HEK293 (cell line): ENCODE results near the gene ZHX3.

ENCODE experiments used
- ELK4 ChIP-seq: IDR thresholded peaks from 2 replicates; pipeline ENCODE4 v1.6.1; 2011; ENCODE audit warnings: mild to moderate bottlenecking, low read depth, low read length, borderline replicate concordance
- KLF16 ChIP-seq: fragments of 450-650 bp; formaldehyde crosslinking; IDR thresholded peaks from 2 replicates; pipeline ENCODE4 v1.5.1; 2017; ENCODE audit warnings: missing biosample characterization, missing genetic modification characterization
- MEIS1 ChIP-seq: sonication (generic); formaldehyde crosslinking; IDR thresholded peaks from 2 replicates; pipeline ENCODE4 v1.8.1; 2022; ENCODE audit warnings: missing genetic modification reagents, mild to moderate bottlenecking, borderline replicate concordance
- SP2 ChIP-seq: fragments of 450-650 bp; formaldehyde crosslinking; IDR thresholded peaks from 2 replicates; pipeline ENCODE4 v1.5.1; 2016; ENCODE audit warnings: missing biosample characterization, missing genetic modification characterization
- ZNF274 ChIP-seq, 2 experiments: fragments of 200-500 bp in 1 of 2; fragments of 450-650 bp in 1 of 2; sonication (Bioruptor generic) in 1 of 2; formaldehyde crosslinking in 1 of 2; IDR thresholded peaks; 2 replicates each; pipeline versions ENCODE4 v1.5.1 to v1.6.1; 2014 to 2016; ENCODE audit warnings: borderline replicate concordance in 1 of 2, inconsistent platforms in 1 of 2, low read length in 1 of 2, missing biosample characterization in 1 of 2, missing genetic modification characterization in 1 of 2
- ZNF514 ChIP-seq: fragments of 450-650 bp; formaldehyde crosslinking; IDR thresholded peaks from 2 replicates; pipeline ENCODE4 v1.5.1; 2016; ENCODE audit warnings: missing biosample characterization, missing genetic modification characterization
- ZNF549 ChIP-seq: fragments of 450-650 bp; IDR thresholded peaks from 2 replicates; pipeline ENCODE4 v1.5.1; 2018; ENCODE audit warnings: missing biosample characterization, missing genetic modification characterization, mild to moderate bottlenecking, inconsistent platforms, moderate library complexity
- ZNF560 ChIP-seq: fragments of 450-650 bp; formaldehyde crosslinking; IDR thresholded peaks from 2 replicates; pipeline ENCODE4 v1.5.1; 2017; ENCODE audit warnings: missing biosample characterization, missing genetic modification characterization, borderline replicate concordance
- ZNF639 ChIP-seq: fragments of 450-650 bp; formaldehyde crosslinking; IDR thresholded peaks from 2 replicates; pipeline ENCODE4 v1.5.1; 2016; ENCODE audit warnings: missing biosample characterization, missing genetic modification characterization
- ZNF76 ChIP-seq: fragments of 450-650 bp; formaldehyde crosslinking; IDR thresholded peaks from 2 replicates; pipeline ENCODE4; 2016; ENCODE audit warnings: low read depth, missing biosample characterization, missing genetic modification characterization, borderline replicate concordance
- TF ChIP-seq, protein P1 (sequence below): fragments of 450-650 bp; formaldehyde crosslinking; IDR thresholded peaks from 2 replicates; pipeline ENCODE4 v1.5.1; 2016; ENCODE audit warnings: missing biosample characterization, missing genetic modification characterization
- TF ChIP-seq, protein P2 (sequence below): fragments of 450-650 bp; formaldehyde crosslinking; IDR thresholded peaks from 2 replicates; pipeline ENCODE4 v1.5.1; 2016; ENCODE audit warnings: missing biosample characterization, missing genetic modification characterization

DNA sequence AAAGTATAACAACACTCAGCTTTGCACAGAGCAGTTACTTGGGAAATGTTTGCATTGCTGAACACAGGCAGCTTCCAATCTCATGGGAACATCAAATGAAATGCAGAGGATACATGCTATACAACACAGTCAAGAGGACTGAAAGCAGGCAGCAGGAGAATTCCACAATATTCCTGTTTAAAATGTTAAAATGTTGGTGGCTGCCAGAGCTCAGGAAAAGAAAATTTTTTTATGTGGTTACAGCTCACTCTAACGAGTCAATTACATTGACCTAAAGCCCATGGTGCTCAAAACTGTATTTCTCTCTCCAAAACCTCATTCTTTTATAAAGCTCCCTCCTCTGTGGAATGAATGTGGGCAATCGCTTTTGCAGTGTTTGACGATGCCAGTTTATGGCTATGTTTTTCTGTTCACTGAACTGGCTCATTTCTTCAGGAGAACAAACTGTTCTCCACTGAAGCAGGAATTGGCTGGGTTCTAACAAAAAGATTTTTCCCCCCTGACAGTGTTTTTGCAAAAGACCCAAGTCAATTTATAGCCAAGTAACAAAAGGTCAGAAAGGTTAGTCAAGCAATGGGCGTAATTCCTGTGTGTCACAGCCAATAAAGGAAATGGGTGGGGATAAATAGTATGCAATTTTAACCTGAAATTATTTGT, 69.0 kb downstream of the ZHX3 start:
- no peak for TF ChIP-seq ZNF560 (tag by site-specific recombination)
- TF ChIP-seq ZNF549 (tag by site-specific recombination), result no peak
- TF ChIP-seq ZNF514 (tag by site-specific recombination), result no peak
- TF ChIP-seq, protein P1, sequence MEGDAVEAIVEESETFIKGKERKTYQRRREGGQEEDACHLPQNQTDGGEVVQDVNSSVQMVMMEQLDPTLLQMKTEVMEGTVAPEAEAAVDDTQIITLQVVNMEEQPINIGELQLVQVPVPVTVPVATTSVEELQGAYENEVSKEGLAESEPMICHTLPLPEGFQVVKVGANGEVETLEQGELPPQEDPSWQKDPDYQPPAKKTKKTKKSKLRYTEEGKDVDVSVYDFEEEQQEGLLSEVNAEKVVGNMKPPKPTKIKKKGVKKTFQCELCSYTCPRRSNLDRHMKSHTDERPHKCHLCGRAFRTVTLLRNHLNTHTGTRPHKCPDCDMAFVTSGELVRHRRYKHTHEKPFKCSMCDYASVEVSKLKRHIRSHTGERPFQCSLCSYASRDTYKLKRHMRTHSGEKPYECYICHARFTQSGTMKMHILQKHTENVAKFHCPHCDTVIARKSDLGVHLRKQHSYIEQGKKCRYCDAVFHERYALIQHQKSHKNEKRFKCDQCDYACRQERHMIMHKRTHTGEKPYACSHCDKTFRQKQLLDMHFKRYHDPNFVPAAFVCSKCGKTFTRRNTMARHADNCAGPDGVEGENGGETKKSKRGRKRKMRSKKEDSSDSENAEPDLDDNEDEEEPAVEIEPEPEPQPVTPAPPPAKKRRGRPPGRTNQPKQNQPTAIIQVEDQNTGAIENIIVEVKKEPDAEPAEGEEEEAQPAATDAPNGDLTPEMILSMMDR (tag by site-specific recombination), result no peak
- TF ChIP-seq ZNF639 (tag by site-specific recombination), result no peak
- TF ChIP-seq, protein P2, sequence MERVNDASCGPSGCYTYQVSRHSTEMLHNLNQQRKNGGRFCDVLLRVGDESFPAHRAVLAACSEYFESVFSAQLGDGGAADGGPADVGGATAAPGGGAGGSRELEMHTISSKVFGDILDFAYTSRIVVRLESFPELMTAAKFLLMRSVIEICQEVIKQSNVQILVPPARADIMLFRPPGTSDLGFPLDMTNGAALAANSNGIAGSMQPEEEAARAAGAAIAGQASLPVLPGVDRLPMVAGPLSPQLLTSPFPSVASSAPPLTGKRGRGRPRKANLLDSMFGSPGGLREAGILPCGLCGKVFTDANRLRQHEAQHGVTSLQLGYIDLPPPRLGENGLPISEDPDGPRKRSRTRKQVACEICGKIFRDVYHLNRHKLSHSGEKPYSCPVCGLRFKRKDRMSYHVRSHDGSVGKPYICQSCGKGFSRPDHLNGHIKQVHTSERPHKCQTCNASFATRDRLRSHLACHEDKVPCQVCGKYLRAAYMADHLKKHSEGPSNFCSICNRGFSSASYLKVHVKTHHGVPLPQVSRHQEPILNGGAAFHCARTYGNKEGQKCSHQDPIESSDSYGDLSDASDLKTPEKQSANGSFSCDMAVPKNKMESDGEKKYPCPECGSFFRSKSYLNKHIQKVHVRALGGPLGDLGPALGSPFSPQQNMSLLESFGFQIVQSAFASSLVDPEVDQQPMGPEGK, result no peak
- TF ChIP-seq SP2 (tag by site-specific recombination), result no peak
- no peak for TF ChIP-seq MEIS1
- no peak for TF ChIP-seq ZNF274 (IDR thresholded peaks at IDR 0.05; ENCODE audit: low read length)
- TF ChIP-seq ZNF274 (tag by site-specific recombination; IDR thresholded peaks at IDR 0.05; ENCODE audit: borderline replicate concordance), result no peak
- no peak for TF ChIP-seq ELK4
- no peak for TF ChIP-seq KLF16 (tag by site-specific recombination)
- TF ChIP-seq ZNF76 (tag by site-specific recombination), result no peak
